IPS DF 19.7 (cell line): ENCODE measurements around the gene ITPR3.

Source experiments
- DNase-seq: peaks from one replicate; pipeline ENCODE4 v3.0.0-alpha.2; 2013; ENCODE audit warnings: low read depth, low spot score

The ITPR3 gene

GRCh38 chr6:33686225-33686924 is 65.3 kb downstream of the ITPR3 start:
- no peak for DNase-seq

GRCh38 chr6:33686981-33687975 is 66.2 kb downstream of the ITPR3 start:
- no peak for DNase-seq

- no peak for DNase-seq
These were observed 66.9 kb downstream of the ITPR3 start for GRCh38 chr6:33688006-33688405.

GRCh38 chr6:33688451-33689147 is 67.5 kb downstream of the ITPR3 start:
- no peak for DNase-seq

GRCh38 chr6:33689148-33689494 is 68.0 kb downstream of the ITPR3 start:
- no peak for DNase-seq

- no peak for DNase-seq
These were observed 68.8 kb downstream of the ITPR3 start for GRCh38 chr6:33689879-33690278.

- DNase-seq: no peak
These were observed 69.6 kb downstream of the ITPR3 start for GRCh38 chr6:33690766-33691165.

- no peak for DNase-seq
These were observed 70.4 kb downstream of the ITPR3 start for GRCh38 chr6:33691456-33692077.

GRCh38 chr6:33692078-33692759 is 71.1 kb downstream of the ITPR3 start:
- no peak for DNase-seq

GRCh38 chr6:33692760-33693158 is 71.6 kb downstream of the ITPR3 start:
- no peak for DNase-seq

- no peak for DNase-seq
These were observed 72.3 kb downstream of the ITPR3 start for GRCh38 chr6:33693186-33694105.

GRCh38 chr6:33694401-33694931 is 73.3 kb downstream of the ITPR3 start:
- no peak for DNase-seq

- no peak for DNase-seq
These were observed 73.9 kb downstream of the ITPR3 start for GRCh38 chr6:33694977-33695376.

GRCh38 chr6:33695451-33695887 is 74.3 kb downstream of the ITPR3 start:
- DNase-seq: no peak

GRCh38 chr6:33696076-33696475 is 75.0 kb downstream of the ITPR3 start:
- DNase-seq: no peak

- DNase-seq: no peak
These were observed 75.7 kb downstream of the ITPR3 start for GRCh38 chr6:33696548-33697518.

- DNase-seq: no peak
These were observed 76.7 kb downstream of the ITPR3 start for GRCh38 chr6:33697845-33698244.

- DNase-seq: no peak
These were observed 77.4 kb downstream of the ITPR3 start for GRCh38 chr6:33698494-33698893.

GRCh38 chr6:33699131-33699530 is 78.0 kb downstream of the ITPR3 start:
- no peak for DNase-seq
